ENCODE results near the gene RAVER1.

- TF ChIP-seq CTCF (IDR thresholded peaks at IDR 0.05) = no peak
- no peak for TF ChIP-seq POLR2A (IDR thresholded peaks at IDR 0.05; ENCODE audit: low read depth)
- TF ChIP-seq POLR2AphosphoS5 (IDR thresholded peaks at IDR 0.05) = no peak
Observed at GRCh38 chr19:10353793-10354391, 20.6 kb upstream of the RAVER1 start.
